Epithelial cell of proximal tubule (primary cell): ENCODE measurements around the gene TUBB2B. TPM values are rescaled to one million over a fixed set of nuclear protein-coding genes. Genes with fewer than 3 reads are reported as not detected.
"Not testable (repeated sequence)": the region's sequence is repeated elsewhere in the genome, so short reads cannot be mapped to it uniquely, and the experiment has no call there.

Experiments used
- DNase-seq: peaks from one replicate; pipeline ENCODE4 v3.0.0-alpha.2; 2011; ENCODE audit warnings: low read depth
- H3K4me3 ChIP-seq: 2 replicates; pipeline ENCODE4 v1.5.1; 2011; ENCODE audit warnings: low read depth, mild to moderate bottlenecking, low read length
- CTCF ChIP-seq: conservative IDR thresholded peaks from 2 replicates; pipeline ENCODE4 v1.5.1; 2012; ENCODE audit warnings: low read depth, mild to moderate bottlenecking, low read length
- total RNA-seq: library from RNA; depleted of rRNA; stranded (reverse); fragments of >200 nt; gene quantifications from 2 replicates; pipeline ENCODE4 v1.2.3, GENCODE V29; 2015

Gene TUBB2B
- total RNA-seq, 1 donor from 2014 or later = 213 TPM

DNA sequence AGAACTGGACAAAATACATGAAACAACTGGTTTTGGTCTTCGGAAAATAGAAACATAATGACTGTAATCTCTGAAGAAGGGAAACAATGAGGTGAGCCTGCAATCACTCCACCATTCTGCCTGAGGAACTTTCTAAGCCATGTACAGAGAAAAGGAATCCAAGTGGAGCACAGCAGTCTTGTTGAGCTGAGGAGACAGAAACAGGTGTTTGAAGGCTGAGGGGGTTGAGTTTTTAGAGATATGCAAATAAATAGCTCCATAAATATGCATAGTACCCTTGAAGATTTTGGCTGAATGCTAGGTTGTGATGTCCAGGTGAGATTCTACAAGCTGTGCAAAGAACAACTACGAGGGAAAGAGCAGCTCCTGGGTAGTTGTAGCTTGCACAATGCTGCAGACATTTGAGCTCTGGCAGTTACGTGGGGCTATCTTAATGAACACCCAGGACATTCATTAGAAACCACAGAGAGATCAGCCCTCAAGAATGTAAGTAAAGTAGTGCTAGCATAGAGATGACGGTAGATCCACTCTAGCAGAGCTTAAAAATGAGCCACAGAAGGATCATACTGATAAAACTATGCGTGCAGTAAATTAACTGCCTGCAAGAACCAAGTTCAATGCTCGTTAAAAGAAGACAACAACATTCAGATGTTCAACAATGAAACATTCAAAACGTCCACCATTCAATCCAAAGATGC lies 24.3 kb downstream of the TUBB2B start:
- no peak for DNase-seq
- TF ChIP-seq CTCF = no peak

GRCh38 chr6:3201388-3201787 lies 26.1 kb downstream of the TUBB2B start:
- no peak overlapping the region for H3K4me3 ChIP-seq
- TF ChIP-seq CTCF = no peak
- no peak for DNase-seq

More for the DNA sequence above, 24.3 kb downstream of the TUBB2B start:
- no peak overlapping the region for H3K4me3 ChIP-seq

DNA sequence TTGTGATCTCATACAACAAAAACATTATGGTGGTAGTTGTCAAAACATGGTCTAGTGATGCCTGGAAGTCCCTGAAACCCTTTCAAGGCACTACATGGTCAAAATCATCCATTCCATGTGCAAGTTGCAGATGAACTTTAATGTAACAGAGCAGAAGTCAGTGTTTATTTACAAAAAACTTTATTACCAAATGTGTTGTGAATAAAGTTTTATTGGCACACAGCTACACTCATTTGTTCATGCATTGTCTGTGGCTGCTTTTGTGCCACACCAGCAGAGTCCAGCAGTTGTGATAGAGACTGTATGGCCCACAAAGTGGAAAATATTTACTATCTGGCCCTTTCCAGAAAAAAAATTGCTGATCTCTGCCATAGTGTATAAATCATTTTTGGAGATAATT lies 26.8 kb downstream of the TUBB2B start:
- no peak for DNase-seq
- TF ChIP-seq CTCF = no peak
- no peak overlapping the region for H3K4me3 ChIP-seq

DNA sequence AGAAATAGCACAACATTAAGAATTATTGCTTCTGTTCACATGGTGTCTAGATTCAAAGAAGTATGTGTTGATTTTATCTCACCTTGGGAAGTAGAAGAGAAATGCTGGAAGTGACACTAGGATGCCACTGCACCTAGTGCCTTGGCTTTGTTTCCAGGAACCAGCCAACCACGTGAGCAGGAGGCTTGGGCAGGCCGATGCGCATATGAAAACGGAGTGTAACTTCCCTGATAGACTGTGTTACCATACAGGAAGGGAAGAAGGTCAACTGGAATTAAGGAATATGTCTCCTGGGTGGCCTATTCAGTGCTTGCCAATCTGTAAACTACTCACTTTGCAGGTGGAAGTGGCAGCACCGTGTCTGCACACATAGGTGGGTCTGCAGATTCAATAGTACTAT lies 28.1 kb downstream of the TUBB2B start:
- H3K4me3 ChIP-seq = no peak overlapping the region
- no peak for DNase-seq
- no peak for TF ChIP-seq CTCF

DNA sequence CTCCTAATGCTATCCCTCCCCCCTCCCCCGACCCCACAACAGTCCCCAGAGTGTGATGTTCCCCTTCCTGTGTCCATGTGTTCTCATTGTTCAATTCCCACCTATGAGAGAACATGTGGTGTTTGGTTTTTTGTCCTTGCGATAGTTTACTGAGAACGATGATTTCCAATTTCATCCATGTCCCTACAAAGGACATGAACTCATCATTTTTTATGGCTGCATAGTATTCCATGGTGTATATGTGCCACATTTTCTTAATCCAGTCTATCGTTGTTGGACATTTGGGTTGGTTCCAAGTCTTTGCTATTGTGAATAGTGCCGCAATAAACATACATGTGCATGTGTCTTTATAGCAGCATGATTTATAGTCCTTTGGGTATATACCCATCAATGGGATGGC lies 29.7 kb downstream of the TUBB2B start:
- DNase-seq, H3K4me3 ChIP-seq: not testable (repeated sequence)

DNA sequence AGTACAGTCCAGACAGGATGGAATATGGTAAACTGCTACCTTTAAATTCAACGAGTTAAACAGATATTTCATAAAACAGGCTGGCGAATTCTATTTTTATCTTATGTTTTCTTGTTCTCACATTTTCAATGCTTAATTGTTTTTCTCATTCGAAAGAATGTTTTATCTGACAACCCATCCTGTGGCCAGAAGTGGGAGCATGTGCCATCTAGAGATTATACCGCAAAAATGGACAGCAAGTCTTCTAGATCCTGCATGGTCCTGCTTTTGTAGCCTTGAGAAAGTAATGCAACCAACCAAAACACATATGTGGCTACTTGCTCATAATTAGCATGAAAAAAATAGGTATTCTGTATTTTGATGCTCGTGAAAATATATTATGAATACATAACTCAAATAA lies 30.7 kb downstream of the TUBB2B start:
- no peak overlapping the region for H3K4me3 ChIP-seq
- no peak for TF ChIP-seq CTCF
- DNase-seq = no peak

GRCh38 chr6:3195695-3196497 lies 31.6 kb downstream of the TUBB2B start:
- DNase-seq = no peak
- H3K4me3 ChIP-seq = peak overlapping the region; percentile 20
- peak; percentile 29 for TF ChIP-seq CTCF
